HG02943 (cell line): ENCODE data around the gene TEX54.
A peak's percentile ranks its signal among the peaks of the same experiment; 100 is the strongest.
"Not testable (repeated sequence)": the region's sequence is repeated elsewhere in the genome, so short reads cannot be mapped to it uniquely, and the experiment has no call there.

ENCODE experiments used
- ATAC-seq: cut with Tn5 transposase; IDR thresholded peaks from one replicate; pipeline ENCODE4 v1.9.1; 2021; ENCODE audit warnings: mild to moderate bottlenecking, low read depth, moderate library complexity; ENCODE audit not compliant: unreplicated experiment

Gene TEX54

GRCh38 chr11:62855571-62856332, 23.1 kb upstream of the TEX54 start:
- ATAC-seq: peak; percentile 90

- ATAC-seq: no peak
Measured at GRCh38 chr11:62854825-62855570, 22.4 kb upstream of the TEX54 start.

GRCh38 chr11:62854013-62854824, 21.6 kb upstream of the TEX54 start:
- ATAC-seq: no peak

GRCh38 chr11:62853279-62853965, 20.8 kb upstream of the TEX54 start:
- ATAC-seq: no peak

- ATAC-seq: no peak
Measured at GRCh38 chr11:62852523-62853188, 20.0 kb upstream of the TEX54 start.

GRCh38 chr11:62851807-62852522, 19.3 kb upstream of the TEX54 start:
- no peak for ATAC-seq

- ATAC-seq: no peak
Measured at GRCh38 chr11:62850911-62851806, 18.5 kb upstream of the TEX54 start.

- ATAC-seq: no peak
Measured at GRCh38 chr11:62847767-62848314, 15.2 kb upstream of the TEX54 start.

- ATAC-seq: no peak
Measured at GRCh38 chr11:62846177-62846576, 13.5 kb upstream of the TEX54 start.

- no peak for ATAC-seq
Measured at GRCh38 chr11:62844154-62844553, 11.5 kb upstream of the TEX54 start.

- no peak for ATAC-seq
Measured at GRCh38 chr11:62843466-62843865, 10.8 kb upstream of the TEX54 start.

GRCh38 chr11:62842891-62843290, 10.2 kb upstream of the TEX54 start:
- ATAC-seq: not testable (repeated sequence)

GRCh38 chr11:62842171-62842741, 9.6 kb upstream of the TEX54 start:
- ATAC-seq: no peak

GRCh38 chr11:62841361-62842170, 8.9 kb upstream of the TEX54 start:
- ATAC-seq: peak; percentile 48

- ATAC-seq: not testable (repeated sequence)
Measured at GRCh38 chr11:62840721-62841360, 8.2 kb upstream of the TEX54 start.
